BLaER1 treated with 17β-estradiol and CSF1 and Interleukin-3, amounts not matched to agents 10 nM and 100 nM (cell line): ENCODE data around the gene SLC39A10.

ENCODE experiments used
- H3K27ac ChIP-seq, 11 experiments: shearing (Covaris generic); formaldehyde crosslinking; 2 replicates each; pipeline ENCODE4 v1.8.1; 2022
- H3K27me3 ChIP-seq, 11 experiments: shearing (Covaris generic); formaldehyde crosslinking; 2 replicates each; pipeline ENCODE4 v1.8.1; 2022
- H3K36me3 ChIP-seq, 11 experiments: shearing (Covaris generic); formaldehyde crosslinking; 2 replicates each; pipeline ENCODE4 v1.8.1; 2022
- H3K4me1 ChIP-seq, 10 experiments: shearing (Covaris generic); formaldehyde crosslinking; 2 replicates each; pipeline ENCODE4 v1.8.1; 2022
- H3K4me2 ChIP-seq, 11 experiments: shearing (Covaris generic); formaldehyde crosslinking; 2 replicates each; pipeline ENCODE4 v1.8.1; 2022
- H3K4me3 ChIP-seq, 10 experiments: shearing (Covaris generic); formaldehyde crosslinking; 2 replicates each; pipeline ENCODE4 v1.8.1; 2022
- H3K9ac ChIP-seq, 11 experiments: shearing (Covaris generic); formaldehyde crosslinking; 2 replicates each; pipeline ENCODE4 v1.8.1; 2022
- H3K9me3 ChIP-seq, 11 experiments: shearing (Covaris generic); formaldehyde crosslinking; replicated peaks in 1 of 11; 2 replicates each; pipeline ENCODE4 v1.8.1; 2022
- H4K20me1 ChIP-seq, 11 experiments: shearing (Covaris generic); formaldehyde crosslinking; 2 replicates each; pipeline ENCODE4 v1.8.1; 2022
- Cebpa-rat ChIP-seq, 11 experiments: shearing (Covaris generic); IDR thresholded peaks; 2 replicates each; pipeline ENCODE4 v1.8.1; 2022

The SLC39A10 gene

GRCh38 chr2:195759877-195760276 lies 102.9 kb downstream of the SLC39A10 start:
- Histone ChIP-seq H3K9ac (no peak overlapping the region), H3K36me3 (no peaks in the 10 kb centered on the region), H3K27me3 (no peaks in the 10 kb centered on the region), H3K4me3 (no peak overlapping the region), H3K27ac (no peak overlapping the region), H3K9me3 (peaks cover 3 to 14% (median 5%) of the 10 kb centered on the region in 11 experiments; a peak in 19 of 22 replicates), H3K4me2 (no peak overlapping the region), H4K20me1 (no peaks in the 10 kb centered on the region), H3K4me1 (no peaks in the 10 kb centered on the region)
- TF ChIP-seq Cebpa-rat (IDR thresholded peaks at IDR 0.05): no peak

- H3K4me1 ChIP-seq: no peaks in the 10 kb centered on the region
- TF ChIP-seq Cebpa-rat (IDR thresholded peaks at IDR 0.05): no peak
Observed at GRCh38 chr2:195763866-195764265, 106.8 kb downstream of the SLC39A10 start.

DNA sequence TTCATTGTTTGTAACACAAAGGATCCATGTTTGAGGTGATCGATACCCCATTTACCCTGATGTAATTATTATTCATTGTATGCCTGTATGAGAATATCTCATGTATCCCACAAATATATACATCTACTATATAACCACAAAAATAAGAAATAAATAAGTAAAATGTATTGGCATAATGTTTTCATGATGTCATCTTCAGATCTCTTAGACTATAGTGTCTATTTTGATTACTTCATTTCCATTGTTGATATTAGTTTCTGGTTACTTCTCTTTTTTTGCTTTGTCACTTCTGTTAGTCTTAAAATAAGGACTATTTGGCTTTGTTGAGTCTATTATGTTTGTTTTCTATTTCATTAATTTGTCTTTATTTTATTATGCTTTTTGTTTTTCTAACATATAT lies 109.7 kb downstream of the SLC39A10 start:
- Histone ChIP-seq H3K4me2 (no peak overlapping the region), H3K9ac (no peak overlapping the region), H3K27me3 (no peaks in the 10 kb centered on the region), H3K27ac (no peak overlapping the region), H3K4me1 (no peaks in the 10 kb centered on the region), H3K36me3 (no peaks in the 10 kb centered on the region), H4K20me1 (no peaks in the 10 kb centered on the region), H3K9me3 (peaks cover 0 to 16% (median 8%) of the 10 kb centered on the region in 11 experiments; a peak in 18 of 22 replicates), H3K4me3 (no peak overlapping the region)
- TF ChIP-seq Cebpa-rat (IDR thresholded peaks at IDR 0.05): no peak

More at GRCh38 chr2:195763866-195764265, 106.8 kb downstream of the SLC39A10 start:
- H3K9me3 ChIP-seq: peaks cover 6 to 20% (median 8%) of the 10 kb centered on the region in 11 experiments; a peak in 19 of 22 replicates
- no peaks in the 10 kb centered on the region for H3K36me3 ChIP-seq
- no peak overlapping the region for H3K4me3 ChIP-seq
- no peaks in the 10 kb centered on the region for H4K20me1 ChIP-seq
- H3K4me2 ChIP-seq: no peak overlapping the region
- H3K9ac ChIP-seq: no peak overlapping the region
- no peaks in the 10 kb centered on the region for H3K27me3 ChIP-seq
- H3K27ac ChIP-seq: no peak overlapping the region

GRCh38 chr2:195768431-195768830 lies 111.4 kb downstream of the SLC39A10 start:
- peaks cover 0 to 16% (median 8%) of the 10 kb centered on the region in 11 experiments; a peak in 18 of 22 replicates for H3K9me3 ChIP-seq
- TF ChIP-seq Cebpa-rat (IDR thresholded peaks at IDR 0.05): no peak

DNA sequence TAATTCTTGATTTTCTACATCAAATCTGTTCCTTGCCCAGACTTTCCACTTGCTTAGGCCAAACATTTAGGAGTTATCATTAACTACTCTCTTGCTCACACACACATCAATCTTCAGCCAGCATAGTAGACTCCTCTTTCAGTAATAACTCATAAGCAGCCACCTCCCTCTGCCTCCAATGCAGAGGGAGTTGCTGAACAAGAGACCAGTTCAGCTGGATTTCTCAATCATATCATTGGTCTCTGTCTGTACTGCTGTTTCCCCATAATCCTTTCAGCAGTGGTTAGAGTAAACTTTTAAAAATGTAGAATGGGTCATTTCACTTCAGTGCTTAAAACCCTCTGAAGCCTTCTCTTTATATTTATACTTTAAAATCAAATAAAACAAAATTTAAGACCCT lies 112.9 kb downstream of the SLC39A10 start:
- no peak for TF ChIP-seq Cebpa-rat (IDR thresholded peaks at IDR 0.05)
- Histone ChIP-seq H3K27ac (no peak overlapping the region), H3K4me1 (no peaks in the 10 kb centered on the region), H3K9ac (no peak overlapping the region), H3K4me3 (no peak overlapping the region), H3K27me3 (no peaks in the 10 kb centered on the region), H4K20me1 (no peaks in the 10 kb centered on the region), H3K9me3 (peaks cover 0 to 6% (median 3%) of the 10 kb centered on the region in 11 experiments; a peak in 16 of 22 replicates), H3K4me2 (no peak overlapping the region), H3K36me3 (no peaks in the 10 kb centered on the region)

More at GRCh38 chr2:195768431-195768830, 111.4 kb downstream of the SLC39A10 start:
- Histone ChIP-seq H3K4me1 (no peaks in the 10 kb centered on the region), H3K27me3 (no peaks in the 10 kb centered on the region), H3K27ac (no peak overlapping the region), H3K4me3 (no peak overlapping the region), H3K36me3 (no peaks in the 10 kb centered on the region), H3K4me2 (no peak overlapping the region), H3K9ac (no peak overlapping the region), H4K20me1 (no peaks in the 10 kb centered on the region)

DNA sequence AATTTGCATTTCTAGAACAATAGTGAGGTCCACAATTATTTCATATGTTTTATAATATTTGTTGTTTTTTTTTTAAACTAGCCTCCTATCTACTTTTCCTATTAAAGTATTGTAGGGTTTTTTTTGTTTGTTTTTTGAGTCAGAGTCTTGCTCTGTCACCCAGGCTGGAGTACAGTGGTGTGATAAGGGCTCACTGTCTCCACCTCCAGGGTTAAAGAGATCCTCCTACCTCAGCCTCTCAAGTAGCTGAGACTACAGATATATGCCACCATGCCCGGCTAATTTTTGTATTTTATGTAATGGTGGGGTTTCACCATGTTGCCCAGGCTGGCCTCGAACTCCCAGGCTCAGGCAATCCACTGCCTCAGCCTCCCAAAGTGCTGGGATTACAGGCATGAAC lies 122.5 kb downstream of the SLC39A10 start:
- Histone ChIP-seq H3K9ac (no peak overlapping the region), H4K20me1 (no peaks in the 10 kb centered on the region), H3K4me3 (no peak overlapping the region), H3K4me2 (no peak overlapping the region), H3K4me1 (no peaks in the 10 kb centered on the region), H3K36me3 (no peaks in the 10 kb centered on the region), H3K27me3 (no peaks in the 10 kb centered on the region), H3K27ac (no peak overlapping the region), H3K9me3 (no peaks in the 10 kb centered on the region; a peak in 1 of 22 replicates)
- no peak for TF ChIP-seq Cebpa-rat (IDR thresholded peaks at IDR 0.05)

- no peak overlapping the region for H3K4me2 ChIP-seq
- no peaks in the 10 kb centered on the region; a peak in 1 of 22 replicates for H3K9me3 ChIP-seq
- no peaks in the 10 kb centered on the region for H3K4me1 ChIP-seq
- no peaks in the 10 kb centered on the region for H4K20me1 ChIP-seq
- H3K9ac ChIP-seq: no peak overlapping the region
- no peak for TF ChIP-seq Cebpa-rat (IDR thresholded peaks at IDR 0.05)
- no peak overlapping the region for H3K4me3 ChIP-seq
- no peaks in the 10 kb centered on the region for H3K27me3 ChIP-seq
- H3K27ac ChIP-seq: no peak overlapping the region
- H3K36me3 ChIP-seq: no peaks in the 10 kb centered on the region
Observed at GRCh38 chr2:195782156-195782555, 125.1 kb downstream of the SLC39A10 start.
